Measurements from ENCODE around the gene HSD17B2. TPM values are rescaled to one million over a fixed set of nuclear protein-coding genes. Genes with fewer than 3 reads are reported as not detected.

The HSD17B2 gene
- total and polyA plus RNA-seq, 2 of the 4 experiments (the other 2 are of a cell fraction) = 0.12 to 0.18 TPM

DNA sequence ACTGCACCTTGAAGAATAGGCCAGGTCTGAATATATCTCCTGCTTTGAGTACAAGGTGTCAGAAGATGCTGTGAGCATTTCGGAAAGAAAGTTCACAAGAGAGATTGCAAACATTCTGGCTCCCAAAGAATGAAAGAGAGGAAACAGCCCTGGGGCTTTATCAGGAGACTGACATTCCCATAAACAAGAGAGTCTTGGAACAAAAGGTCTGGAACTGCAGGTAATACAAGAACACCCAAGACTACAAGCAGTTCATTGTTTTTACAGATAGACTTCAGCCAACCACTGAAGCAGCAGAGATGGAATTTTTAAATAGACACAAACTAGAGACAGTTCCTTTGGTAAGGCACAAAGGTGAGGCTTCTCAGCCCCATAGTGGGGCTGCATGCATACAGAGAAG is 14.4 kb downstream of the HSD17B2 start:
- ChIA-PET CTCF (no interaction called here), POLR2A (ENCODE audit: unreplicated experiment) (no interaction called here)
- Histone ChIP-seq H4K20me1 (ENCODE audit: insufficient read depth, low read length) (no peaks in the 10 kb centered on the region), H3K4me2 (ENCODE audit: low read depth, low read length) (no peak overlapping the region), H3K79me1 (ENCODE audit: low read depth in 1 of 2, low read length in 2 of 2) (no peaks in the 10 kb centered on the region), H4K91ac (ENCODE audit: insufficient read depth, low read depth, low read length) (no peak overlapping the region), H2AFZ (replicated peaks; ENCODE audit: low read length, poor library complexity) (no peak overlapping the region), H2BK15ac (ENCODE audit: low read depth, low read length) (no peak overlapping the region), H3K4me1 (ENCODE audit: control insufficient read depth, insufficient read depth, low read length) (peaks cover 6% of the 10 kb centered on the region), H4K5ac (ENCODE audit: low read depth, low read length) (no peak overlapping the region), H3K36me3 (ENCODE audit: control insufficient read depth, insufficient read depth, low read length) (no peaks in the 10 kb centered on the region), H2BK120ac (ENCODE audit: low read depth, low read length) (no peak overlapping the region), H3K4me3 (ENCODE audit: insufficient read depth, low read depth, low read length) (no peak overlapping the region), H3K56ac (ENCODE audit: extremely low read depth, insufficient read depth, low read length) (no peak overlapping the region), H3K9me3 (ENCODE audit: control insufficient read depth, insufficient read depth, low read length) (no peaks in the 10 kb centered on the region), H3K9me1 (ENCODE audit: insufficient read depth, low read length) (no peaks in the 10 kb centered on the region), H3K23ac (ENCODE audit: low read depth, low read length) (no peak overlapping the region), H3K14ac (replicated peaks; ENCODE audit: low read depth, low read length) (no peak overlapping the region), H2AK9ac (replicated peaks; ENCODE audit: low read depth, low read length, poor library complexity) (no peak overlapping the region), H3K27ac (ENCODE audit: insufficient read depth, low read length) (no peak overlapping the region), H3K18ac (ENCODE audit: low read depth, low read length) (no peak overlapping the region), H4K8ac (ENCODE audit: low read depth in 2 of 2, low read length in 2 of 2) (no peak overlapping the region), H2BK20ac (ENCODE audit: low read depth, low read length) (no peak overlapping the region), H3K4ac (ENCODE audit: low read depth, low read length) (no peak overlapping the region), H3K9ac (ENCODE audit: low read depth, low read length) (no peak overlapping the region), H2AK5ac (ENCODE audit: low read depth, low read length) (no peak overlapping the region), H2BK5ac (ENCODE audit: low read depth, low read length, poor library complexity, severe bottlenecking) (no peak overlapping the region), H3K27me3 (ENCODE audit: control insufficient read depth, insufficient read depth, low read length) (peaks cover 3% of the 10 kb centered on the region; the same call in 1 of the 2 replicates)
- ATAC-seq (ENCODE audit: low read depth) (no peak), DNase-seq (no peak)
- TF ChIP-seq RFX5 (IDR thresholded peaks at IDR 0.05; ENCODE audit: low read depth, low read length) = no peak
- no peak for TF ChIP-seq SMC3 (IDR thresholded peaks at IDR 0.05; ENCODE audit: low read depth, low read length)
- TF ChIP-seq, protein P1, sequence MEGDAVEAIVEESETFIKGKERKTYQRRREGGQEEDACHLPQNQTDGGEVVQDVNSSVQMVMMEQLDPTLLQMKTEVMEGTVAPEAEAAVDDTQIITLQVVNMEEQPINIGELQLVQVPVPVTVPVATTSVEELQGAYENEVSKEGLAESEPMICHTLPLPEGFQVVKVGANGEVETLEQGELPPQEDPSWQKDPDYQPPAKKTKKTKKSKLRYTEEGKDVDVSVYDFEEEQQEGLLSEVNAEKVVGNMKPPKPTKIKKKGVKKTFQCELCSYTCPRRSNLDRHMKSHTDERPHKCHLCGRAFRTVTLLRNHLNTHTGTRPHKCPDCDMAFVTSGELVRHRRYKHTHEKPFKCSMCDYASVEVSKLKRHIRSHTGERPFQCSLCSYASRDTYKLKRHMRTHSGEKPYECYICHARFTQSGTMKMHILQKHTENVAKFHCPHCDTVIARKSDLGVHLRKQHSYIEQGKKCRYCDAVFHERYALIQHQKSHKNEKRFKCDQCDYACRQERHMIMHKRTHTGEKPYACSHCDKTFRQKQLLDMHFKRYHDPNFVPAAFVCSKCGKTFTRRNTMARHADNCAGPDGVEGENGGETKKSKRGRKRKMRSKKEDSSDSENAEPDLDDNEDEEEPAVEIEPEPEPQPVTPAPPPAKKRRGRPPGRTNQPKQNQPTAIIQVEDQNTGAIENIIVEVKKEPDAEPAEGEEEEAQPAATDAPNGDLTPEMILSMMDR (conservative IDR thresholded peaks at IDR 0.05; ENCODE audit: low read depth, low read length) = no peak
- TF ChIP-seq RCOR1 (IDR thresholded peaks at IDR 0.05; ENCODE audit: insufficient replicate concordance, low read length) = no peak
- TF ChIP-seq BHLHE40 (IDR thresholded peaks at IDR 0.05; ENCODE audit: low read depth, low read length) = no peak
- TF ChIP-seq FOS (IDR thresholded peaks at IDR 0.05; ENCODE audit: low read depth, low read length) = no peak
- TF ChIP-seq RAD21 (IDR thresholded peaks at IDR 0.05; ENCODE audit: low read length) = no peak
- no peak for TF ChIP-seq POLR2A (IDR thresholded peaks at IDR 0.05; ENCODE audit: low read depth, low read length)
- TF ChIP-seq, protein P2, sequence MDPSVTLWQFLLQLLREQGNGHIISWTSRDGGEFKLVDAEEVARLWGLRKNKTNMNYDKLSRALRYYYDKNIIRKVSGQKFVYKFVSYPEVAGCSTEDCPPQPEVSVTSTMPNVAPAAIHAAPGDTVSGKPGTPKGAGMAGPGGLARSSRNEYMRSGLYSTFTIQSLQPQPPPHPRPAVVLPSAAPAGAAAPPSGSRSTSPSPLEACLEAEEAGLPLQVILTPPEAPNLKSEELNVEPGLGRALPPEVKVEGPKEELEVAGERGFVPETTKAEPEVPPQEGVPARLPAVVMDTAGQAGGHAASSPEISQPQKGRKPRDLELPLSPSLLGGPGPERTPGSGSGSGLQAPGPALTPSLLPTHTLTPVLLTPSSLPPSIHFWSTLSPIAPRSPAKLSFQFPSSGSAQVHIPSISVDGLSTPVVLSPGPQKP (IDR thresholded peaks at IDR 0.05; ENCODE audit: borderline replicate concordance, low read depth, low read length) = no peak
- no peak for TF ChIP-seq NFE2L2 (IDR thresholded peaks at IDR 0.05; ENCODE audit: low read depth, low read length)
- no peak for TF ChIP-seq MAFK (IDR thresholded peaks at IDR 0.05; ENCODE audit: low read depth, low read length)
- TF ChIP-seq MXI1 (IDR thresholded peaks at IDR 0.05; ENCODE audit: borderline replicate concordance, low read depth, low read length) = no peak
- no peak for TF ChIP-seq CHD1 (IDR thresholded peaks at IDR 0.05; ENCODE audit: low read depth, low read length)
- TF ChIP-seq, protein P3, sequence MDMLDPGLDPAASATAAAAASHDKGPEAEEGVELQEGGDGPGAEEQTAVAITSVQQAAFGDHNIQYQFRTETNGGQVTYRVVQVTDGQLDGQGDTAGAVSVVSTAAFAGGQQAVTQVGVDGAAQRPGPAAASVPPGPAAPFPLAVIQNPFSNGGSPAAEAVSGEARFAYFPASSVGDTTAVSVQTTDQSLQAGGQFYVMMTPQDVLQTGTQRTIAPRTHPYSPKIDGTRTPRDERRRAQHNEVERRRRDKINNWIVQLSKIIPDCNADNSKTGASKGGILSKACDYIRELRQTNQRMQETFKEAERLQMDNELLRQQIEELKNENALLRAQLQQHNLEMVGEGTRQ (IDR thresholded peaks at IDR 0.05; ENCODE audit: low read depth, low read length) = no peak
- no peak for TF ChIP-seq CEBPB (IDR thresholded peaks at IDR 0.05; ENCODE audit: low read depth, low read length)
- intact Hi-C loops (cut with micrococcal nuclease) = no loop called here
- in situ Hi-C loops (cut with MboI; ENCODE audit: low sequenced_read_pairs) = no loop called here
- WGBS, 2 experiments (ENCODE audit: extremely low coverage in 2 of 2, insufficient read length in 1 of 2) = no CpG with 5 or more reads among the region's 1 CpG
- dilution Hi-C loops (cut with HindIII; ENCODE audit: low sequenced_read_pairs, unreplicated experiment) = no loop called here
- no TSS peak for BruUV-seq (replicated peaks)

Data from IMR-90 (cell line).